K562 (cell line): ENCODE results near the gene LRRC74B. TPM values are rescaled to one million over a fixed set of nuclear protein-coding genes. Genes with fewer than 3 reads are reported as not detected.

ENCODE experiments used
- ATF7 ChIP-seq: fragments of 450-650 bp; IDR thresholded peaks from 2 replicates; pipeline ENCODE4 v1.7.1; 2014; ENCODE audit warnings: mild to moderate bottlenecking, moderate library complexity
- C11orf30 ChIP-seq: fragments of 450-650 bp; IDR thresholded peaks from 2 replicates; pipeline ENCODE4 v1.6.1; 2016; ENCODE audit warnings: low read depth, mild to moderate bottlenecking
- DACH1 ChIP-seq: fragments of 450-650 bp; IDR thresholded peaks from 2 replicates; pipeline ENCODE4 v1.6.1; 2018; ENCODE audit not compliant: partially characterized antibody
- DDX20 ChIP-seq: fragments of 450-650 bp; IDR thresholded peaks from 2 replicates; pipeline ENCODE4 v1.6.1; 2016; ENCODE audit warnings: missing genetic modification characterization, low read depth, mild to moderate bottlenecking, missing compliant biosample characterization, moderate library complexity
- DNMT1 ChIP-seq: fragments of 450-650 bp; IDR thresholded peaks from 2 replicates; pipeline ENCODE4 v1.6.1; 2016; ENCODE audit warnings: antibody characterized with exemption, mild to moderate bottlenecking
- FUS ChIP-seq: fragments of 200-400 bp; formaldehyde crosslinking; optimal IDR thresholded peaks from 2 replicates; pipeline ENCODE3; 2017; ENCODE audit warnings: low read depth, low read length
- HMG20A ChIP-seq: fragments of 450-650 bp; formaldehyde crosslinking; conservative IDR thresholded peaks from 2 replicates; pipeline ENCODE4 v1.4.0; 2020; ENCODE audit warnings: mild to moderate bottlenecking, mixed read lengths
- HNRNPUL1 ChIP-seq: fragments of 200-400 bp; formaldehyde crosslinking; IDR thresholded peaks from 2 replicates; pipeline ENCODE4 v1.6.1; 2017; ENCODE audit warnings: low read length
- ID3 ChIP-seq, 2 experiments: fragments of 250-450 bp in 1 of 2; fragments of 450-650 bp in 1 of 2; sonication (Bioruptor Pico) in 1 of 2; IDR thresholded peaks; 2 replicates each; pipeline versions ENCODE4 v1.6.1 to v1.8.0; 2016 to 2021; ENCODE audit warnings: mild to moderate bottlenecking in 2 of 2, moderate library complexity in 2 of 2, missing compliant biosample characterization in 1 of 2, missing genetic modification characterization in 1 of 2
- JUND ChIP-seq, 2 experiments: IDR thresholded peaks; 2 replicates in 1 of 2; 3 replicates in 1 of 2; pipeline ENCODE4 v1.6.1; 2011; ENCODE audit warnings: borderline replicate concordance in 2 of 2, low read depth in 2 of 2, low read length in 2 of 2, improper control_type of control experiment in 1 of 2, missing biosample characterization in 1 of 2, missing genetic modification characterization in 1 of 2, missing genetic modification reagents in 1 of 2
- KAT8 ChIP-seq: fragments of 450-650 bp; IDR thresholded peaks from 2 replicates; pipeline ENCODE4 v1.6.1; 2016; ENCODE audit warnings: low read depth, mild to moderate bottlenecking
- NFIX ChIP-seq: fragments of 250-450 bp; sonication (Bioruptor Pico); IDR thresholded peaks from 2 replicates; pipeline ENCODE4 v1.4.0; 2020; ENCODE audit warnings: low read depth, mild to moderate bottlenecking, moderate library complexity
- POLR2AphosphoS2 ChIP-seq: IDR thresholded peaks from 2 replicates; pipeline ENCODE4 v1.6.1; 2012; ENCODE audit warnings: low read length, improper control_type of control experiment
- PRMT5 ChIP-seq: sonication (generic); formaldehyde crosslinking; IDR thresholded peaks from 2 replicates; pipeline ENCODE4 v1.5.0; 2020; ENCODE audit warnings: missing genetic modification reagents
- RBBP5 ChIP-seq: fragments of 200-600 bp; sonication (generic); IDR thresholded peaks from 2 replicates; pipeline ENCODE4 v1.6.1; 2012; ENCODE audit warnings: borderline replicate concordance, mild to moderate bottlenecking, low read length, control low read depth, inconsistent platforms; ENCODE audit not compliant: insufficient read depth, poor library complexity, severe bottlenecking
- RFX1 ChIP-seq: fragments of 450-650 bp; IDR thresholded peaks from 2 replicates; pipeline ENCODE4 v1.6.1; 2016; ENCODE audit warnings: mild to moderate bottlenecking, moderate library complexity
- SETDB1 ChIP-seq: IDR thresholded peaks from one replicate; pipeline ENCODE4 v1.6.1; 2012; ENCODE audit warnings: low read length, control low read depth, inconsistent platforms
- STAT5A ChIP-seq: IDR thresholded peaks from 2 replicates; pipeline ENCODE4 v1.6.1; 2012; ENCODE audit warnings: low read length, inconsistent platforms, borderline replicate concordance
- TEAD2 ChIP-seq: fragments of 450-650 bp; IDR thresholded peaks from 2 replicates; pipeline ENCODE4 v1.6.1; 2016; ENCODE audit warnings: missing genetic modification characterization, control low read depth, missing compliant biosample characterization
- THRA ChIP-seq: fragments of 450-650 bp; IDR thresholded peaks from 2 replicates; pipeline ENCODE4 v1.6.1; 2017; ENCODE audit warnings: mild to moderate bottlenecking, moderate library complexity
- XRCC5 ChIP-seq: fragments of 200-400 bp; formaldehyde crosslinking; IDR thresholded peaks from 2 replicates; pipeline ENCODE4 v1.6.1; 2017; ENCODE audit warnings: low read depth, mild to moderate bottlenecking, low read length
- ZC3H4 ChIP-seq: sonication (generic); formaldehyde crosslinking; IDR thresholded peaks from 2 replicates; pipeline ENCODE4 v1.9.0; 2021; ENCODE audit warnings: missing genetic modification reagents, borderline replicate concordance
- ZC3H8 ChIP-seq: fragments of 450-650 bp; IDR thresholded peaks from 2 replicates; pipeline ENCODE4 v1.6.1; 2017
- ZNF274 ChIP-seq: IDR thresholded peaks from 2 replicates; pipeline ENCODE4 v1.6.1; 2011; ENCODE audit warnings: low read depth, mild to moderate bottlenecking, low read length, moderate library complexity, borderline replicate concordance
- ZNF583 ChIP-seq: fragments of 250-450 bp; sonication (Bioruptor Pico); IDR thresholded peaks from 2 replicates; pipeline ENCODE4 v1.4.0; 2020
- polyA plus RNA-seq, 8 experiments: library from polyadenylated mRNA; depleted of rRNA in 4 of 8; stranded (reverse) in 5 of 8; unstranded in 3 of 8; fragments of >200 nt; fragmentation: Nextera tagmentation in 2 of 8; fragmentation: Illumina TruSeq in 1 of 8; extraction: Ambion mirVana in 2 of 8; extraction: Trizol in 1 of 8; gene quantifications; 2 replicates each; pipeline versions ENCODE4 v1.2.1 to v1.2.3, GENCODE V29; 2011 to 2014; ENCODE audit warnings: inconsistent platforms in 1 of 8, missing spikeins in 1 of 8
- total RNA-seq, 7 experiments: library from RNA; depleted of rRNA in 6 of 7; stranded (reverse); fragments of >200 nt in 6 of 7; fragmentation: Illumina TruSeq in 2 of 7; extraction: Trizol in 2 of 7; gene quantifications; 2 replicates each; pipeline versions ENCODE4 v1.2.1 to v1.2.3, GENCODE V29; 2011 to 2021; ENCODE audit warnings: low replicate concordance in 1 of 7
- TF ChIP-seq, protein P1 (sequence below): fragments of 150-350 bp; IDR thresholded peaks from 2 replicates; pipeline ENCODE4 v1.6.1; 2014; ENCODE audit warnings: low read depth, mild to moderate bottlenecking, low read length, borderline replicate concordance

Gene LRRC74B
- total and polyA plus RNA-seq, 9 of the 15 experiments (the other 6 are each of a cell fraction or from before 2014, with no cell fraction given) = not detected

GRCh38 chr22:21102659-21103267 is 57.0 kb downstream of the LRRC74B start (continued):
- TF ChIP-seq, protein P1, sequence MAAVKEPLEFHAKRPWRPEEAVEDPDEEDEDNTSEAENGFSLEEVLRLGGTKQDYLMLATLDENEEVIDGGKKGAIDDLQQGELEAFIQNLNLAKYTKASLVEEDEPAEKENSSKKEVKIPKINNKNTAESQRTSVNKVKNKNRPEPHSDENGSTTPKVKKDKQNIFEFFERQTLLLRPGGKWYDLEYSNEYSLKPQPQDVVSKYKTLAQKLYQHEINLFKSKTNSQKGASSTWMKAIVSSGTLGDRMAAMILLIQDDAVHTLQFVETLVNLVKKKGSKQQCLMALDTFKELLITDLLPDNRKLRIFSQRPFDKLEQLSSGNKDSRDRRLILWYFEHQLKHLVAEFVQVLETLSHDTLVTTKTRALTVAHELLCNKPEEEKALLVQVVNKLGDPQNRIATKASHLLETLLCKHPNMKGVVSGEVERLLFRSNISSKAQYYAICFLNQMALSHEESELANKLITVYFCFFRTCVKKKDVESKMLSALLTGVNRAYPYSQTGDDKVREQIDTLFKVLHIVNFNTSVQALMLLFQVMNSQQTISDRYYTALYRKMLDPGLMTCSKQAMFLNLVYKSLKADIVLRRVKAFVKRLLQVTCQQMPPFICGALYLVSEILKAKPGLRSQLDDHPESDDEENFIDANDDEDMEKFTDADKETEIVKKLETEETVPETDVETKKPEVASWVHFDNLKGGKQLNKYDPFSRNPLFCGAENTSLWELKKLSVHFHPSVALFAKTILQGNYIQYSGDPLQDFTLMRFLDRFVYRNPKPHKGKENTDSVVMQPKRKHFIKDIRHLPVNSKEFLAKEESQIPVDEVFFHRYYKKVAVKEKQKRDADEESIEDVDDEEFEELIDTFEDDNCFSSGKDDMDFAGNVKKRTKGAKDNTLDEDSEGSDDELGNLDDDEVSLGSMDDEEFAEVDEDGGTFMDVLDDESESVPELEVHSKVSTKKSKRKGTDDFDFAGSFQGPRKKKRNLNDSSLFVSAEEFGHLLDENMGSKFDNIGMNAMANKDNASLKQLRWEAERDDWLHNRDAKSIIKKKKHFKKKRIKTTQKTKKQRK = no peak
- no peak for TF ChIP-seq KAT8
- TF ChIP-seq ZC3H4 = no peak
- TF ChIP-seq HMG20A (CRISPR knock-in tag) = no peak
- no peak for TF ChIP-seq ZC3H8
- TF ChIP-seq POLR2AphosphoS2 = no peak
- no peak for TF ChIP-seq ATF7
- TF ChIP-seq SETDB1 = peak; percentile 71
- no peak for TF ChIP-seq DACH1
- TF ChIP-seq RFX1 = no peak
- no peak for TF ChIP-seq THRA
- 0 out of 2 replicates have a peak, but pooled peaks have one; percentile 26 for TF ChIP-seq STAT5A
- no peak for TF ChIP-seq ZNF274
- TF ChIP-seq RBBP5 = no peak
- TF ChIP-seq FUS = no peak
- no peak for TF ChIP-seq NFIX (CRISPR knock-in tag)
- peak; percentile 100 for TF ChIP-seq JUND (IDR thresholded peaks at IDR 0.05; ENCODE audit: borderline replicate concordance, low read depth, low read length)
- no peak for TF ChIP-seq JUND (tag; IDR thresholded peaks at IDR 0.05; ENCODE audit: borderline replicate concordance, low read depth, low read length)
- TF ChIP-seq ZNF583 = 0 out of 2 replicates have a peak, but pooled peaks have one; percentile 56
- peak; percentile 99 for TF ChIP-seq XRCC5
- no peak for TF ChIP-seq HNRNPUL1
- no peak for TF ChIP-seq DDX20
- TF ChIP-seq PRMT5 (CRISPR knock-in tag) = no peak
- TF ChIP-seq ID3 (CRISPR knock-in tag; IDR thresholded peaks at IDR 0.05) = no peak
- TF ChIP-seq ID3 (tag; IDR thresholded peaks at IDR 0.05) = peak; percentile 81; the same call in 1 of the 2 replicates
- TF ChIP-seq C11orf30 = no peak
- TF ChIP-seq TEAD2 (tag) = no peak
- TF ChIP-seq DNMT1 = no peak
